Muscle layer of colon (tissue), 2 donors: ENCODE results near the gene SEC63.
"Not testable (repeated sequence)": the region's sequence is repeated elsewhere in the genome, so short reads cannot be mapped to it uniquely, and the experiment has no call there.

ENCODE experiments used
- H3K27ac ChIP-seq: one replicate; pipeline ENCODE4 v1.7.0; 2013; ENCODE audit warnings: low read depth, mild to moderate bottlenecking, low read length, moderate library complexity
- H3K27me3 ChIP-seq, 2 donors: one replicate each; pipeline ENCODE4 v1.7.0; 2013; ENCODE audit warnings: low read length in 2 of 2, mild to moderate bottlenecking in 2 of 2; ENCODE audit not compliant: insufficient read depth in 2 of 2, control insufficient read depth in 1 of 2
- H3K36me3 ChIP-seq: one replicate; pipeline ENCODE4 v1.7.0; 2013; ENCODE audit warnings: mild to moderate bottlenecking, low read length; ENCODE audit not compliant: insufficient read depth
- H3K4me1 ChIP-seq: one replicate; pipeline ENCODE4 v1.7.0; 2013; ENCODE audit warnings: mild to moderate bottlenecking, low read length; ENCODE audit not compliant: insufficient read depth
- H3K4me3 ChIP-seq, 2 donors: one replicate each; pipeline ENCODE4 v1.7.0; 2013; ENCODE audit warnings: low read length in 2 of 2, low read depth in 1 of 2, mild to moderate bottlenecking in 1 of 2, moderate library complexity in 1 of 2
- H3K9ac ChIP-seq: one replicate; pipeline ENCODE4 v1.7.0; 2013; ENCODE audit warnings: low read length
- H3K9me3 ChIP-seq: one replicate; pipeline ENCODE4 v1.7.0; 2013; ENCODE audit warnings: mild to moderate bottlenecking, low read length
- donor health status: abdominal sarcoma.
- donor health status: Adenocarcinoma of cecum.

Gene SEC63

DNA sequence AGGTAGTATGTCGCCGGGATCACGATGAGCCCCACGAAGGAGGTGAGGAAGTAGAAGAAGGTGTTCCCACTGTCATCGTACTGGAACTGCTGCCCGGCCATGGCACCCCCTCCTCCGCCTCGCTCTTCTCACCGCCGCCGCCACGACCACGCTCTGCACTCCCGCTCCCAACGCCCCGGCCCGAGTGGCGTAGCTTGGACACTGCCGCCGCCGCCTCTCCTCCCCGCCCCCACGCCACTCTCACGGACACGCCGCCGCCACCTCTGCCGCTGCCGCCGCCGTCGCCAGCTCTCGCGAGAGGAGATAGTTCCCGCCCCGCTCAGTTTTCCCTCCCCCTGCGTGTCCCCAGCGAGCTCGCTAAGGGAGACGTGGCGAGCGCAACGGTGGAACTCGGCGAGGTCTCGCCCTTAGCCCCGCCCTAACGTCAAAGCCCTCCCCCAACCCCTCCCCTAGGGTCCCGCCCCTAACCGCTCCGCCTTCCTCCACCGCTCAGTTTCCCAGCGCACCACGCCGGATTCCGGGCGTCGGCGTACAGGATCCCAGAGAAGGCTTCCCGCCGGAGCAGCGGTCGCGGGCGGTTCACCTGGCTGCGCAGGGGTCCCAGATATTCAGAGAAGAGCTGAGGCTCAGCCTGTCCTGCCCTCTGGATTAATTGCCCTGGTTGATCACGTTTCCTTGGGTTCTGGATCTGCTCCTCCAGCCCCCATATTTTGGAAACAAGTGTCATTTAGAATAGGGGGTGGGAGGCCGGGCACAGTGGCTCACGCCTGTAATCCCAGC is at the start of gene SEC63:
Gene SEC63, minus strand, starts transcription at position 300 of the 780 bp plus-strand sequence. Its CDS starts 199 bp downstream, at position 101.
- Histone ChIP-seq H3K9ac (peak within 1 kb of the TSS; percentile 31), H3K36me3 (no peaks in the 10 kb centered on the region), H3K4me3 (peak within 1 kb of the TSS; percentile 87 to 93), H3K27me3 (no peaks in the 10 kb centered on the region), H3K4me1 (peaks cover 20% of the 10 kb centered on the region), H3K9me3 (no peaks in the 10 kb centered on the region), H3K27ac (peak within 1 kb of the TSS; percentile 95)

DNA sequence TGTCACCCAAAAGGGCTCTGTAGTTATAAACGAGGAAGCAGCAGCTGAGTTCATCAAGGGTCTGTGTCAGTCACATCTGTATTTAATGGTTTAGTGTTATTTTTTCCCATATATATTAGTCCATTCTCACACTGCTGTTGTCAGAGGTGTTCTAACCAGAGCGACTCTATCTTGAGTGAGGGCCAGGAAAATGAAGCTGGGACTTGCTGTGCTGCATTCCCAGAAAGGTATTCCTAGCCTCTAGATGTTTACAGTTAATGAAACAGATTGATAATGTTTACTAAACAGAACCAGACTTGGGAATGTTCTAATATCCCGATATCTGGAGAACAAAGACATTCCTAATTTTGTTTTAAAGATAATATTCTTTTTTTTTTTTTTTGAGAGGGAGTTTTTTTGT is 48.0 kb upstream of the SEC63 start:
- H3K27me3 ChIP-seq, result no peaks in the 10 kb centered on the region
- H3K27ac ChIP-seq, result no peak overlapping the region
- H3K9me3 ChIP-seq, result no peaks in the 10 kb centered on the region
- H3K36me3 ChIP-seq, result no peaks in the 10 kb centered on the region
- no peaks in the 10 kb centered on the region for H3K4me1 ChIP-seq
- H3K4me3 ChIP-seq, result no peak overlapping the region
- no peak overlapping the region for H3K9ac ChIP-seq

GRCh38 chr6:108004861-108005260 is 46.9 kb upstream of the SEC63 start:
- Histone ChIP-seq H3K4me3 (no peak overlapping the region), H3K36me3 (no peaks in the 10 kb centered on the region), H3K9me3 (no peaks in the 10 kb centered on the region), H3K4me1 (no peaks in the 10 kb centered on the region), H3K27me3 (no peaks in the 10 kb centered on the region), H3K9ac (no peak overlapping the region), H3K27ac (no peak overlapping the region)

- no peak overlapping the region for H3K4me3 ChIP-seq
- no peaks in the 10 kb centered on the region for H3K4me1 ChIP-seq
- H3K9me3 ChIP-seq, result no peaks in the 10 kb centered on the region
- no peak overlapping the region for H3K27ac ChIP-seq
- H3K9ac ChIP-seq, result no peak overlapping the region
- no peaks in the 10 kb centered on the region for H3K27me3 ChIP-seq
- no peaks in the 10 kb centered on the region for H3K36me3 ChIP-seq
Observed at GRCh38 chr6:108002365-108003221, 44.6 kb upstream of the SEC63 start.

- Histone ChIP-seq H3K36me3 (no peaks in the 10 kb centered on the region), H3K9me3 (no peaks in the 10 kb centered on the region), H3K4me1 (no peaks in the 10 kb centered on the region), H3K4me3 (no peak overlapping the region), H3K27me3 (no peaks in the 10 kb centered on the region), H3K27ac (no peak overlapping the region), H3K9ac (no peak overlapping the region)
Observed at GRCh38 chr6:108001696-108002231, 43.8 kb upstream of the SEC63 start.

DNA sequence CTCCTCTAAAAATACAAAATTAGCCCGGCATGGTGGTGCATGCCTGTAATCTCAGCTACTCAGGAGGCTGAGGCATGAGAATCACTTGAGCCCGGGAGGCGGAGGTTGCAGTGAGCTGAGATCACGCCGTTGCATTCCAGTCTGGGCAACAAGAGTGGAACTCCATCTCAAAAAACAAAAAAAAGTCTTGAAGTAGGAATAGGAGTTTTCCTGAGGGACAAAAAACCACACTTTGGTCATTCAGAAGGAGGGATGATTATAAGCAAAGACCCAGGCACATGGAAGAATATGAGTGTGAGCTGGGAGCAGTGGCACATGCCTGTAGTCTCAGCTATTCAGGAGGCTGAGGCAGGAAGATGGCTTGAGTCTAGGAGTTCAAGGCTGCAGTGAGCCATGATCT is 42.3 kb upstream of the SEC63 start:
- not testable (repeated sequence) for H3K4me3 ChIP-seq, H3K9me3 ChIP-seq, H3K36me3 ChIP-seq, H3K9ac ChIP-seq, H3K4me1 ChIP-seq, H3K27ac ChIP-seq, H3K27me3 ChIP-seq

DNA sequence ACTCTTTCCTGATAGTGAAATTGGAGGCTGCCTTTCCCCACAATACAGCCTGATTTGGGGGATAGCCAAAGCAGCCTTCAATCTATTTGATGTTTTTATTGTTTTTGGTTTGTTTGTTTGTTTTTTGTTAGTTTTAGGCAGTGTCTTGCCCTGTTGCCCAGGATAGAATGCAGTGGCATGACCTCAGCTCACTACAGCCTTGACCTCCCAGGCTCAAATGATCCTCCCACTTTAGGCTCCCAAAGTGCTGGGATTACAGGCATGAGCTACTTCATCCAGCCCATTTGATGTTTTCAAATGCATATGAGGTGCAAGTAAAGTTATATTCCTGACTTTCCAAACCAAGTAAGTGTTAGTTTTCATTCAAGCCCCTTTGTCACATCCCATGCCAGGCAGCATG is 41.3 kb upstream of the SEC63 start:
- H3K27me3 ChIP-seq, result no peaks in the 10 kb centered on the region
- H3K27ac ChIP-seq, result no peak overlapping the region
- no peaks in the 10 kb centered on the region for H3K4me1 ChIP-seq
- H3K36me3 ChIP-seq, result no peaks in the 10 kb centered on the region
- no peak overlapping the region for H3K9ac ChIP-seq
- H3K9me3 ChIP-seq, result no peaks in the 10 kb centered on the region
- no peak overlapping the region for H3K4me3 ChIP-seq

- no peaks in the 10 kb centered on the region for H3K27me3 ChIP-seq
- H3K4me3 ChIP-seq, result no peak overlapping the region
- no peaks in the 10 kb centered on the region for H3K36me3 ChIP-seq
- no peak overlapping the region for H3K27ac ChIP-seq
- no peak overlapping the region for H3K9ac ChIP-seq
- no peaks in the 10 kb centered on the region for H3K9me3 ChIP-seq
- H3K4me1 ChIP-seq, result no peaks in the 10 kb centered on the region
Observed at GRCh38 chr6:107991772-107992550, 34.0 kb upstream of the SEC63 start.

GRCh38 chr6:107991061-107991460 is 33.1 kb upstream of the SEC63 start:
- Histone ChIP-seq H3K9me3 (no peaks in the 10 kb centered on the region), H3K4me1 (no peaks in the 10 kb centered on the region), H3K27ac (no peak overlapping the region), H3K9ac (no peak overlapping the region), H3K36me3 (no peaks in the 10 kb centered on the region), H3K27me3 (no peaks in the 10 kb centered on the region), H3K4me3 (no peak overlapping the region)

DNA sequence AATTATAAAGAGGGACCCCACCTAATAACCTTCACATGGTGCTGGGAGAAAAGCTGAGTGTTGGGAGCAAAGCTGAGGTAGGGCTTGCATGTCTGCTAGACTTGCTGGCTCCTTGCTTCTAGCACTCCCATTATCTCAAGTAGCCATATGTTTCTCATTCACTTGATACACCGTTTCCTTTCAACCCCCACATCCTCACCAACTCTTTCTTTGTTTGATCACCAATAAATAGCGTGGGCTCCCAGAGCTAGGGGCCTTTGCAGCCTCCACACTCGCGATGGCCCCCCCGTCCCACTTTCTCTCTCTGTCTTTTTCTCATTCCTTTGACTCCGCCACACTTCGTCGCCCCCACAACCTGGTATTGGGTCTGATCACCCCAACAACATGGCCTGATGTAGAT is 32.6 kb upstream of the SEC63 start:
- H3K9ac ChIP-seq, H3K36me3 ChIP-seq, H3K27ac ChIP-seq, H3K4me1 ChIP-seq, H3K27me3 ChIP-seq, H3K9me3 ChIP-seq, H3K4me3 ChIP-seq: not testable (repeated sequence)
